22Rv1 (cell line): ENCODE data around the gene B4GALNT1.
A peak's percentile ranks its signal among the peaks of the same experiment; 100 is the strongest.

Source experiments
- H3K27ac ChIP-seq: fragments of 450-650 bp; 2 replicates; pipeline ENCODE4 v1.5.1; 2017
- ZFX ChIP-seq: fragments of 450-650 bp; IDR thresholded peaks from 2 replicates; pipeline ENCODE4 v1.6.1; 2017; ENCODE audit warnings: antibody characterized with exemption, borderline replicate concordance
- TF ChIP-seq, protein P1 (sequence below): fragments of 450-650 bp; IDR thresholded peaks from 2 replicates; pipeline ENCODE4 v1.5.1; 2017; ENCODE audit warnings: mild to moderate bottlenecking

B4GALNT1 gene

DNA sequence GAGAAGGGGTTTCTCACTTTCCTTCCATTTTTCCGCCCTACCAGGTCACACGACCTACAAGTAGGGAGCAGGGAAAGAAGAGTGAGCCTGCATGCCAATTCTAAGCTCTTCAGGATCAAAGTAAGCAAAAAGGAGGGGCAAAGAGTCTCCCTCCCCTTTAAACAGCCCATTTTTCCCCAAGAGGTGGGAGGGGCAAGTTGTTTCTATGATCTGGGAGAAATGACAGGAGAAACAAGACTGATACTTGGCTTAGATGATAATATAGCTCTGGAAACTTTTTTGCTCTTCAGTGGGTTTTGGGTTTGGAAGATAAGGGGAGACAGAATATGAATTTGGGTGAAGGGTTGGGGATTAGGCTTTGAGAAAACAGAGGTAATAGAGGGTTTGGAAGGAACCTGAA, 26.6 kb downstream of the B4GALNT1 start:
- no peak overlapping the region for H3K27ac ChIP-seq
- no peak for TF ChIP-seq ZFX
- TF ChIP-seq, protein P1, sequence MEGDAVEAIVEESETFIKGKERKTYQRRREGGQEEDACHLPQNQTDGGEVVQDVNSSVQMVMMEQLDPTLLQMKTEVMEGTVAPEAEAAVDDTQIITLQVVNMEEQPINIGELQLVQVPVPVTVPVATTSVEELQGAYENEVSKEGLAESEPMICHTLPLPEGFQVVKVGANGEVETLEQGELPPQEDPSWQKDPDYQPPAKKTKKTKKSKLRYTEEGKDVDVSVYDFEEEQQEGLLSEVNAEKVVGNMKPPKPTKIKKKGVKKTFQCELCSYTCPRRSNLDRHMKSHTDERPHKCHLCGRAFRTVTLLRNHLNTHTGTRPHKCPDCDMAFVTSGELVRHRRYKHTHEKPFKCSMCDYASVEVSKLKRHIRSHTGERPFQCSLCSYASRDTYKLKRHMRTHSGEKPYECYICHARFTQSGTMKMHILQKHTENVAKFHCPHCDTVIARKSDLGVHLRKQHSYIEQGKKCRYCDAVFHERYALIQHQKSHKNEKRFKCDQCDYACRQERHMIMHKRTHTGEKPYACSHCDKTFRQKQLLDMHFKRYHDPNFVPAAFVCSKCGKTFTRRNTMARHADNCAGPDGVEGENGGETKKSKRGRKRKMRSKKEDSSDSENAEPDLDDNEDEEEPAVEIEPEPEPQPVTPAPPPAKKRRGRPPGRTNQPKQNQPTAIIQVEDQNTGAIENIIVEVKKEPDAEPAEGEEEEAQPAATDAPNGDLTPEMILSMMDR: no peak

DNA sequence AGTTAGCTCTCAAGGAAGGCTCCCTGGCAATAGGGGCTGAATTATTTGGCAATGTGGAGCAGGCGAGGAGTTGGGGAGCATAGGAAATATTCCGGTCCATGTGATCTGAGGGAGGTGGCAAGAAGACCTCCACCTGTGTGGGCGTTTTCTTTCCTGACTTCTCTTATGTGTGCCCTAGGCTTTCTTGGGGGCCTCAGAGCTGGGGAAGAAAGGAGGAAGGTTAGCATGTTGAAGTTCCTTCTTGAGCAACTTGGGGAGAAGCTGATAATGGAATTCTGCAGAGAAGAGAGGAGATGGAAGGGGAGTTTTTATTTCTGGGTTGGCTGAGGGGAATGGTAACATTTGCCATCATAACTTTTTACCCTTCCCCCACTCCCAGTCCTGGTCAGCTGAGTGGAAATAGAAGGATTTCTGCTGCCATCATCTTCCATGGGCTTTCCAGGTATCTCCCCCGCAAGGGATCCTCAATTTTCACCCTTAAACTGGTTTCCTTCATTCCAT, 27.1 kb downstream of the B4GALNT1 start:
- TF ChIP-seq ZFX: no peak
- TF ChIP-seq, protein P1: no peak
- H3K27ac ChIP-seq: no peak overlapping the region

DNA sequence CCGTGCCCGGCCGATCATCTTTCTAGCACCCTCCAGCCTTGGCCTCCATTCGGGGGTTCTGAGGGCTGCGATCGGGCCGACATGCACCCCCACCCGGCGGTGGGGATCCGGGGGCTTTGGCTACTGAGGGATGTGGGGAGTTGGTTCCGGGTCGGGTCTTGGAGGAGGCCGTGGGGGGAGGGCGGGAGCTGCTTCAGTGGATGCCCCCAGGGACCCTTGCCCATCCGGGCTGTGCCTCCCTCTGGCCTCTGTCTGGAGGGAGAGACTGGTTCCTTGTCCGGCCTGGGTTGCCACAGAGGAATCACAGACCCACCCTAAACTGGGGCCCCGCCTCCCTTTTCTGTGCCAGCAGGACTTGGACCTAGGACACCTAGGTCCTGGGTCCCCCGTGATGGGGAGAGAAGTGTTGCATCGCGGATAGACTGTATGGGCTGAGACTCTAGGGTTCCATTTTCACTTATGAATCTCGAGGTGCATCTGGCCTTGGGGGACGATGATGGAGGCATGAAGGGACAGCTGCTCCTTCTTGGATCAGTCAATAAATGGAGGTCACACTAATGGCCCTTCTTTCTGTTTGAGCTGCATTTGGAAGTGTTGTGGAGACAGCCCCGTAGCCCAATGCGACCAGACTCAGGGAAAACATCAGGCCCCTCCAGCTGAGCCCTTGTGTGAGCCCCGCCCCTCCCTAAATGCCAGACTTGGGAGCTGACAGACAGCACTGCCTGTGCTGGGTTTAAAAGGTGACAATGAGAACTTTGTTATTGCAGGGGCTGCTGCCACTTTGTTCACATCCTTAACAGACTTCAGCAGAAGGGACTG, 27.8 kb downstream of the B4GALNT1 start:
- TF ChIP-seq ZFX: no peak
- TF ChIP-seq, protein P1: no peak
- peak overlapping the region; percentile 17; the same call in 1 of the 2 replicates for H3K27ac ChIP-seq

DNA sequence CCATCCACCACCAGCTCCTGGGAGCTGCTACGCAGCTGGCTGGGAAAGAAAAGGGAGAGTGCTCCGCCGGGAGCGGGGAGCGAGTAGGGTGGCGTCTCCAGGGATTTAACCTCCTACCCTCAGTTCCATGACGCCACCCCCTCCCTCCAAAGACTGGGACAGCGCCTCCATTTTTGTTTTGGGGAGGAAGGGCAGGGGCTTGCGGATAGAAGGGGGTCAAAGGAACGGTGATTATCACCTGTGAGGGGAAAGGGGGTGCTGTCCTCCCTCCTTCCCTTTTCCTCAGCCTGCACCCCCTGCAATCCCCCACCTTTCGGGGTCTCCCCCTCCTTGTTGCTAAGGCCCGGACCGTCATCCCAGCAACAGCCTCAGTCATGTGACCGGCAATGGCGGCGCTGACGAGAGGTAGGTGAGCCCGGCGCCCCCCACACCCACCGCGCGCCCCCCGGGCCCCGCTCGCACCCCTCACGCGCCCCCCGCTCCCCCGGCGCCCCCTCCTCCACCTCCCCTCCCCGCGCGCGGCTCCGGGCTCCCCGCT, 28.5 kb downstream of the B4GALNT1 start, which contains the start of gene DTX3:
Gene DTX3, plus strand, starts transcription at position 371 of the 538 bp plus-strand sequence. CDS start 1,694 bp downstream, outside the sequence.
- H3K27ac ChIP-seq: peak within 1 kb of the TSS; percentile 17
- TF ChIP-seq, protein P1: no peak
- no peak for TF ChIP-seq ZFX

DNA sequence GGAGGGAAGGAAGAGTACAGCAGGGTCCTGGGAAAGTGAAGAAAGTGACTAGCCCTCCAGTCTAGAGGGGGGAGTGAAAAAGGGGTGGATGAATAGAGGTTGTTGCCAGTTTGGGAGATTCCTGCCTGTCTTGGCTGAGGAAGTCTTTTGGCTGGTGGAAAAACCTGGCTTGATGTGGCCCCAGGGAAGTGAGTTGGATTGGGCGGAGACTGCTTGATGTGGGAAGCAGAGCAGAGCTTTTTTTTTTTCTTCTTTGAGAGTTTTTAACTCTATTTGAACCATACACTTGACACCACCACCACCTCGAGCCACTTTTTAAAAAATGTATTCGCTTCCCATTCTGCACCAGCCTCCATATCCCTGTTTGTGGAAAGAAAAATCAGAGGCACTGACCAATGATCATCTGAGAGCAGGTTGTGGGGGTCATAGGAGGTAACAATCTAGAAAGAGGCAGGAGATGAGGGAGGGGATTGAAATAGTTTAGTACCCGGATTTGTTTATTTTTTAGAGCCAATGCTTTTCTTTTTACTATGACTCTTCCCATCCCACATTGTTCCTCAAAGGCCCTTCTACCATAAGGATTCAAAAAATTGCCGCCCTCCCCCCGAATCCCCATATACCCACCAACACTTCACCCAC, 29.1 kb downstream of the B4GALNT1 start:
- no peak for TF ChIP-seq ZFX
- TF ChIP-seq, protein P1: no peak
- H3K27ac ChIP-seq: peak overlapping the region; percentile 17

DNA sequence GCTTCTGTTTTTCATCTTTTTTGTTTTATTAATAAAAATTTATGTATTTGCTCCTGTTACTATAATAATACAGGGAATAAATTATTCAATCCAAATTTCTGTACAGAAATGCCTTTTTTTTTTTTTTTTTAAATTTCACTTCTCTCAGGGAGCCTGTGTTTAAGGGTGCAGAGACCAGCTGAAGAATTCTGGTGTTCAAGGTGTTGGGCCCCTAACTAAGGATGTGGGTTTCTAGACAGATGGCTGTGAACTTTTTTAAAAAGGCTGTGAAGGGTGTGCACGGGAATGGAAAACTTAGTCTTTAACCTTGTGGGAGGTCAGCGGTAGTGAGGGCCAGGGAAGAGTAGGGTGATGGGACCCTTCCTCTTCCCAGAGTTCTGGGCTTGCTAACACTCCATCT, 29.7 kb downstream of the B4GALNT1 start:
- peak overlapping the region; percentile 17 for H3K27ac ChIP-seq
- TF ChIP-seq, protein P1: no peak
- no peak for TF ChIP-seq ZFX
